Astrocyte (in vitro differentiated cells and primary cell): ENCODE results near the gene APC2. TPM values are rescaled to one million over a fixed set of nuclear protein-coding genes. Genes with fewer than 3 reads are reported as not detected.

ENCODE experiments used
- DNase-seq: peaks from one replicate; pipeline ENCODE4 v3.0.0-alpha.2; 2010; ENCODE audit warnings: low read depth
- FAIRE-seq: peaks from 2 replicates; lab custom pipeline; 2011; peaks lifted over from hg19 to GRCh38; lab: Jason Lieb, UNC
- H2AFZ ChIP-seq: 2 replicates; pipeline ENCODE4 v1.6.0; 2012; ENCODE audit warnings: low read depth, low read length, inconsistent platforms
- H3K27ac ChIP-seq: 2 replicates; pipeline ENCODE4 v1.5.1; 2011; ENCODE audit warnings: low read depth, low read length, inconsistent platforms
- H3K27me3 ChIP-seq: 2 replicates; pipeline ENCODE4 v1.6.0; 2011; ENCODE audit warnings: low read length, inconsistent platforms; ENCODE audit not compliant: insufficient read depth
- H3K36me3 ChIP-seq: 2 replicates; pipeline ENCODE4 v1.5.1; 2011; ENCODE audit warnings: low read length, inconsistent platforms; ENCODE audit not compliant: insufficient read depth
- H3K4me1 ChIP-seq: 2 replicates; pipeline ENCODE4 v1.5.1; 2011; ENCODE audit warnings: low read length, inconsistent platforms; ENCODE audit not compliant: insufficient read depth
- H3K4me2 ChIP-seq: 2 replicates; pipeline ENCODE4 v1.6.0; 2012; ENCODE audit warnings: low read length, inconsistent platforms
- H3K4me3 ChIP-seq: 2 replicates; pipeline ENCODE4 v1.5.1; 2011; ENCODE audit warnings: low read depth, mild to moderate bottlenecking, low read length, inconsistent platforms; ENCODE audit not compliant: insufficient read depth
- H3K79me2 ChIP-seq: 2 replicates; pipeline ENCODE4 v1.6.0; 2012; ENCODE audit warnings: mild to moderate bottlenecking, low read length, inconsistent platforms; ENCODE audit not compliant: insufficient read depth
- H3K9ac ChIP-seq: 2 replicates; pipeline ENCODE4 v1.6.0; 2012; ENCODE audit warnings: mild to moderate bottlenecking, low read length, inconsistent platforms
- H3K9me3 ChIP-seq: 2 replicates; pipeline ENCODE4 v1.5.1; 2012; ENCODE audit warnings: low read depth, mild to moderate bottlenecking, low read length, inconsistent platforms; ENCODE audit not compliant: insufficient read depth
- H4K20me1 ChIP-seq: 2 replicates; pipeline ENCODE4 v1.6.0; 2012; ENCODE audit warnings: low read length, inconsistent platforms; ENCODE audit not compliant: insufficient read depth
- H3K27ac Mint-ChIP-seq: one replicate; pipeline ENCODE4 v1.8.0; 2021; ENCODE audit warnings: mild to moderate bottlenecking, mixed read lengths; ENCODE audit not compliant: unreplicated experiment
- H3K27me3 Mint-ChIP-seq: one replicate; pipeline ENCODE4 v1.8.0; 2021; ENCODE audit warnings: low read depth, mixed read lengths; ENCODE audit not compliant: unreplicated experiment
- H3K36me3 Mint-ChIP-seq: one replicate; pipeline ENCODE4 v1.8.0; 2021; ENCODE audit warnings: low read depth, mixed read lengths; ENCODE audit not compliant: unreplicated experiment
- H3K4me1 Mint-ChIP-seq: one replicate; pipeline ENCODE4 v1.8.0; 2021; ENCODE audit warnings: low read depth, mixed read lengths; ENCODE audit not compliant: unreplicated experiment
- H3K4me3 Mint-ChIP-seq: one replicate; pipeline ENCODE4 v1.8.0; 2021; ENCODE audit warnings: mild to moderate bottlenecking, moderate library complexity, mixed read lengths; ENCODE audit not compliant: unreplicated experiment
- H3K9me3 Mint-ChIP-seq: one replicate; pipeline ENCODE4 v1.8.0; 2021; ENCODE audit warnings: mild to moderate bottlenecking, mixed read lengths; ENCODE audit not compliant: unreplicated experiment
- CTCF ChIP-seq: IDR thresholded peaks from 2 replicates; pipeline ENCODE4 v1.5.1; 2011; ENCODE audit warnings: low read depth, mild to moderate bottlenecking, inconsistent platforms, low read length, moderate library complexity; ENCODE audit not compliant: insufficient read depth
- EZH2 ChIP-seq: IDR thresholded peaks from 2 replicates; pipeline ENCODE4 v1.6.1; 2012; ENCODE audit warnings: mild to moderate bottlenecking, low read length, inconsistent platforms; ENCODE audit not compliant: insufficient read depth
- total RNA-seq: library from RNA; stranded (reverse); gene quantifications from 2 replicates; pipeline ENCODE4 v1.2.1, GENCODE V29; 2021

APC2 gene
- total RNA-seq, 1 donor from 2014 or later = 7.1 TPM

GRCh38 chr19:1446713-1447481, 3.0 kb upstream of the APC2 start:
- Mint-ChIP-seq H3K4me1 (peaks cover 4% of the 10 kb centered on the region), H3K4me3 (peak overlapping the region; percentile 75), H3K27me3 (peaks cover 31% of the 10 kb centered on the region), H3K27ac (no peak overlapping the region), H3K9me3 (no peaks in the 10 kb centered on the region), H3K36me3 (peaks cover 9% of the 10 kb centered on the region)
- Histone ChIP-seq H3K27ac (no peak overlapping the region), H3K4me1 (peaks cover 6% of the 10 kb centered on the region), H2AFZ (no peak overlapping the region), H3K4me2 (peak overlapping the region; percentile 78), H4K20me1 (peaks cover 58% of the 10 kb centered on the region), H3K27me3 (peaks cover 29% of the 10 kb centered on the region), H3K9me3 (no peaks in the 10 kb centered on the region), H3K36me3 (peaks cover 6% of the 10 kb centered on the region), H3K79me2 (peaks cover 5% of the 10 kb centered on the region), H3K9ac (no peak overlapping the region), H3K4me3 (no peak overlapping the region)
- TF ChIP-seq EZH2 (peak; percentile 98), CTCF (no peak)
- DNase-seq (no peak), FAIRE-seq (no peak)

DNA sequence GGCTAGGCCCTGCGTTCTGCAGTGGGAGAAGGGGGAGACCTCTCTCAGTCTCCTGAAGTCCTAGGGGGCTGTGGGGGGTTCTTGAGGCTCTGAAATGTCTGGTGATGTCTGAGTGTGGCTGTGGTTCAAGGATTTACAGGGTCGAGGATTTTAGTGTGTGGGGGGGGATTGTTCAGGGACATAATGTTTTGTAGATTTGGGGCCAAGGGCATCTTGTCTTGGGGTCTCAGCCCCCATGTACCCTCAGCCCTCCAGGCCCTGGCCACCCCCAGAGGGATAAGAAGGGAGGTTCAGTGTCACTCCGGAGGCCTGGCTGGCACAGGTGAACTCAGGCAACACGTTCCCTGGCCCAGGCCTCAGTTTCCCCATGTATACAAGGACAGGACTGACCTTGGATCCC, 2.4 kb upstream of the APC2 start:
- TF ChIP-seq EZH2 = no peak
- no peak for TF ChIP-seq CTCF
- no peak overlapping the region for H3K27ac ChIP-seq
- peaks cover 4% of the 10 kb centered on the region for H3K36me3 ChIP-seq
- peaks cover 33% of the 10 kb centered on the region for H3K27me3 ChIP-seq
- peaks cover 56% of the 10 kb centered on the region for H4K20me1 ChIP-seq
- H3K9me3 Mint-ChIP-seq = no peaks in the 10 kb centered on the region
- FAIRE-seq = no peak
- H3K79me2 ChIP-seq = no peaks in the 10 kb centered on the region
- peaks cover 9% of the 10 kb centered on the region for H3K36me3 Mint-ChIP-seq
- no peak overlapping the region for H3K9ac ChIP-seq
- H3K4me3 ChIP-seq = no peak overlapping the region
- no peaks in the 10 kb centered on the region for H3K9me3 ChIP-seq
- no peak for DNase-seq
- H2AFZ ChIP-seq = no peak overlapping the region
- peaks cover 2% of the 10 kb centered on the region for H3K4me1 Mint-ChIP-seq
- no peak overlapping the region for H3K4me2 ChIP-seq
- peaks cover 6% of the 10 kb centered on the region for H3K4me1 ChIP-seq
- H3K27me3 Mint-ChIP-seq = peaks cover 31% of the 10 kb centered on the region
- no peak overlapping the region for H3K27ac Mint-ChIP-seq
- peak overlapping the region; percentile 75 for H3K4me3 Mint-ChIP-seq

DNA sequence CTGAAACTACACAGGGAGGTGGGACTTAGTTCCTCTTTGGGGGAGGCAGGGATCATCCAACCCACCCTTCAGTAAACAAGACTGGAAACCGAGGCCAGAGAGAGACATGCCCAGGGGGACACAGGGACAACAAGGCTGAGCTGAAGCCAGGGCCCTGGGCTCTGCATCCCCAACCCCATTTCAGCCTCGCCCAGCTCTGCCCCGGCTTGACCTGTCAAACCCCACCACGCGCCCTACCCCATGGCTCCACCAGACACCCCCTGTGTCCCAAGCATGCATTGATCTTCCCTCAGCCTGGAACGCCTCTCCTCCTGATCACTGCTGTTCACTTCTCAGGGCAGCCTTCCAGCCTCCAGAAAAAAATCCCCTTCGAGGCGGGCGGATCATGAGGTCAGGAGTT, 2.0 kb upstream of the APC2 start:
- TF ChIP-seq EZH2 = no peak
- no peak for TF ChIP-seq CTCF
- Mint-ChIP-seq H3K9me3 (no peaks in the 10 kb centered on the region), H3K27ac (peak overlapping the region; percentile 41), H3K36me3 (peaks cover 4% of the 10 kb centered on the region), H3K27me3 (peaks cover 34% of the 10 kb centered on the region), H3K4me1 (no peaks in the 10 kb centered on the region), H3K4me3 (peak overlapping the region; percentile 40)
- H2AFZ ChIP-seq = no peak overlapping the region
- H3K4me2 ChIP-seq = no peak overlapping the region
- no peaks in the 10 kb centered on the region for H3K36me3 ChIP-seq
- peaks cover 37% of the 10 kb centered on the region for H3K27me3 ChIP-seq
- H3K9me3 ChIP-seq = no peaks in the 10 kb centered on the region
- H3K4me1 ChIP-seq = peaks cover 6% of the 10 kb centered on the region
- H4K20me1 ChIP-seq = peaks cover 56% of the 10 kb centered on the region
- no peak overlapping the region for H3K4me3 ChIP-seq
- H3K79me2 ChIP-seq = no peaks in the 10 kb centered on the region
- no peak overlapping the region for H3K27ac ChIP-seq
- DNase-seq (no peak), FAIRE-seq (no peak)
- no peak overlapping the region for H3K9ac ChIP-seq
